Stimulated activated CD4-positive, alpha-beta T cell treated with anti-CD3 and anti-CD28 coated beads, TNF-alpha, amount 100 ng/mL, for 4 hours (primary cell): ENCODE results near the gene PYDC2.

Experiments
- DNase-seq, 3 experiments: peaks; one replicate each; pipeline ENCODE4 v3.0.0-alpha.2; 2020; ENCODE audit warnings: low read depth in 3 of 3

The PYDC2 gene

GRCh38 chr3:191461113-191461595 lies at the start of gene PYDC2:
Gene PYDC2, plus strand, starts transcription at chr3:191461163. Its CDS starts 0 bp downstream, at chr3:191461163.
- no peak for DNase-seq

DNA sequence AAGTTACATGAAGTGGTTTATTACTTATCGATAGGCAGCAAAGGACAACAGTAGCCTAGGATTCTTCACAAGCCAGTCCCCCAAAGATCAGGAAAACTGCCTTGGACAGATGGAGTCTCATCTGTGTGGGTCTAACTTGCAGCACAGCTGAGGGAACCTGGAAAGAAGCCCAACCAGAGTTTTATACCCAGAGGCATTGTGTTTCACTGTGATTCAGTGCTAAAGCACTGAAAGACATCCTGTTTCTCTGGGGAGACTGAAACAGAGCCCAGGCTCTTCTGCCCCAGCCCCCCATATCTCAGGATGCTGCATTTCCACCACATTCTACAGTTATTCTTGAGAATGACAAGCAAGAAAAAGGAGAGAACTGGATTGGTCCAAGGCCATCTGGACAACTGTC lies 48.2 kb upstream of the PYDC2 start:
- DNase-seq = no peak

- no peak for DNase-seq
Measured at GRCh38 chr3:191414286-191414685, 46.7 kb upstream of the PYDC2 start.

DNA sequence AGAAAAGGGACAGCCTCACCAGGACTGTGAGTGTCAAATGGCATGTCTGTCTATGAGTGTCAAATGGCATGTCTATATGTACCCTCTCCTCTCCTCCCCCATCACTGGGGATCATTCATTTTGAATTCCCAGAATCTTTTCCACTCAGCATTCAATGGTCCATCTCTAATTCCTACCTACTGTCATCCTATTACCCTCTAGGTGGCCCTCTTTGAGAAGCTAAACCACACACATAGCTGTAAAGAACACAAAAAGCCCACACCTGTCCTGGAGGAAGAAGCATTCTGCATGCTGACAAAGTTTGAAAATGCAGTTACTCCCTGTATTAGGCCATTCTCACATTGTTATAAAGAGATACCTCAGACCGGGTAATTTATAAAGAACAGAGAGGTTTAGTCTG lies 46.2 kb upstream of the PYDC2 start:
- DNase-seq = no peak

DNA sequence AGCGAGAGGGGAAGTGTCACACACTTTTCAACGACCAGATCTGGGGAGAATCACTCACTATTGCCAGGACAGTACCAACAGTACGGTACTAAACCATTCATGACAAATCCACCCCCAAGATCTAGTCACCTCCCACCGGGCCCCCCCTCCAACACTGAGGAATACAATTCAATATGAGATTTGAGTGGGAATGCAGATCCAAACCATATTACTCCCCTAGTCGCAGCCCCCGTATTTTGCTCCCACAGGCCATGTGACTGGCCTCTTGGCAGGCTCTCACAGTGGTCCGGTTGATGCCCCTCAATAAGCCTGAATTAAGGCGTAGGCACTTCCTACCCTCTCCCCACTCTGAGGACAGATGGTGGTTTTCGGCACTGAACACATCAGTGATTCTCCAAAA lies 45.4 kb upstream of the PYDC2 start:
- DNase-seq = no peak

DNA sequence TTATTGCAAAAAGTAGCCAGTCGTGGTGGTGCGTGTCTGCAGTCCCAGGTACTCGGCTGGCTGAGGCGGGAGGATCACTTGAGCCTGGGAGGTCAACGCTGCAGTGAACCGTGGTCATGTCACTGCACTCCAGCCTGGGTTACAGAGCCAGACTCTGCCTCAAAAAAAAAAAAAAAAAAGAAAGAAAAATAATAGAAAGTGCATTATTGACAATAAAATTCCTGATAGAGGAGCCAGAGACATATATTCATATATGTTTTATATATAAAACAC lies 43.6 kb upstream of the PYDC2 start:
- DNase-seq = no peak

GRCh38 chr3:191420771-191421170 lies 40.2 kb upstream of the PYDC2 start:
- DNase-seq = no peak

- DNase-seq = no peak
Measured at GRCh38 chr3:191424881-191425280, 36.1 kb upstream of the PYDC2 start.

DNA sequence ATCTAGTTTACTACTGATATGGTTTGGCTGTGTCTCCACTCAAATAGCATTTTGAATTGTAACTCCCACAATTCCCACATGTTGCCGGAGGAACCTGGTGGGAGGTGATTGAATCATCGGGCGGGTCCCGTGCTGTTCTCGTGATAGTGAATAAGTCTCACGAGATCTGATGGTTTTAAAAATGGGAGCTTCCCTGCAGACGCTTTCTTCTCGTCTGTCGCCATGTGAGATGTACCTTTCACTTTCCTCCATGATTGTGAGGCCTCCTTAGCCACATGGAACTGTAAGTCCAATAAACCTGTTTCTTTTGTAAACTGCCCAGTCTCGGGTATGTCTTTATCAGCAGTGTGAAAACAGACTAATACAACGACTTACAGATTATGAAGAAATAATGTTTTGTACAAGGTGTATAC lies 35.6 kb upstream of the PYDC2 start:
- DNase-seq = no peak

- DNase-seq = no peak
Measured at GRCh38 chr3:191426311-191426710, 34.7 kb upstream of the PYDC2 start.

DNA sequence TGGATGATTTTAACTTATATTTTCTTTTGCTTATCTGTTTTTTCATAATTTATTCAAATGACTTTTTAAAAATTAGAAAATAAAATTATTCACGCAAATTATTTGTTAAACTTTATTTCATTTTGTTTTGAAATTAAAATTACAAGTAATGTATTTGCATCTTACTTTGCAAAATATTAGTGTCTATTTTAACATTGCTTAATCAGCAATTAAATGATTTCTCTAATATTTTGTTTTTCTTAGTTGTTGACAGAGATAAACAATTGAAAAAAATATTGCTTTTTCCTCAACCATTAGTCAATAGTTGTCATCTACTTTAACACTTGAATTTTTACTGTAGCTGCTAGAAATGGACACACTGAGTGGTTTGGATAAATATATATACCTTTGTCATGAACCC lies 32.8 kb upstream of the PYDC2 start:
- no peak for DNase-seq

DNA sequence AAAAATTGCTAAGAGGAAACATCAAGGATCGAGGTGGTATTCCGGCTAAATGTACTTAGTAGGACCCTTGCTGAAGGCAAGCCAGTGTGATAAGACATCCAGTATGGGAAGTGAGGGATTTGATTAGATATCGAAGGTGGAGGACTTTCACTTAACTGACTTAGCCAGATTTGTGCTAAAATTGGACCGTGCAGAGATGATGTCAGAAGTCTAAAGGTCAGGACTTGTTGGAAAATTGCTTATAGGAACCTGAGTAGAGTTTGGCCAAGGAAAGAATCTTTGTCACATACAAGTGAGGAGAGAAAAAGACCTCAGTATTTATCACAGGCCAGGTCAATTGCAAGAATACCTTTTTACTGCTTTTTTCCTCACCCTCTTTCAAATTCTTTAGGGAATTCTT lies 30.9 kb upstream of the PYDC2 start:
- no peak for DNase-seq

DNA sequence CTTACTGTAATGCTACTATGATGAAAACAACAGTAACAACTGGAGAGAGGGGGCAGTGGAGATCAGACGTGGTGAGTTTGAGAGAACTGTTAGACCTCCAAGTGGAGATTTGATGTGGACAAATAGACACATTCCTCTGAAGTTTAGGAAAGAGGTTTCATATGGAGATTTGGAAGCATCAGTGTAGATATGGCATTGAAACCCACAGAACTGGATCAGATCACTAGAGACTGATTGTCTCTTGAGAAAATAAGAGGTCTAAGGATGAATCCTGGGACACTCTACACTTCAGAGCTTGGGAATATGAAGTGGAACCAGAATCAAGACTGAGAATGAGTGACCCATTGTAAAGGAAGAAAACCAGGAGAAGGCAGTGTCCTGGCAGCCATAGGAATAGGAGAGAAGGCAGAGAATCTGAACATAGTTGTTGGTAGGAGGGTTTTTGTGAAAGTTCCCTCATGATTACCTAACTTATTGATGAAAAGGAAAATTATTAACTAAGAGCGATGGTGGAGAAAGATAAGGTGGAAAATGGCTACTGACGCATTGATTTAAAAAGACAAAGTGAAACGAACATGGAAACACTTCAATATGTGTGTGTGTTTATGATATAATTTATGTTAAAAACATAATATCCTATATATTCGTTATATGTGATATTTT lies 29.7 kb upstream of the PYDC2 start:
- no peak for DNase-seq

DNA sequence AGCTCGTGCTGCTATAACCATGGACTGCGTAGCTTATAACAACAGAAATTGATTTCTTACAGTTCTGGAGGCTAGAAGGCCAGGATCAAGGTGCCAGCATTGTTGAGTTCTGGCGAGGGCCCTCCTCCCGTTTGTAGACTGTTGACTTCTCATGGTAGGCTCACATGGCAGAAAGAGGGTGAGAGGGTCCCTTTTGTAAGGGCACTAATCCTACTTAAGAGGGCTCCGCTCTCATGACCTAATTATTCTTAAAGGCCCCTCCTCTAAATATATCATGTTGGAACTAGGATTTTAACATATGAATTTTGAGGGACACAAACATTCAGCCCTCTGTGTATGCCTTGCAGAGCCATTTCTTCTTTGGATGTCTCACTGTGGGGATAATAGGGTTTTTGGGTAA lies 28.8 kb upstream of the PYDC2 start:
- DNase-seq = no peak

GRCh38 chr3:191434024-191434423 lies 26.9 kb upstream of the PYDC2 start:
- DNase-seq = no peak

DNA sequence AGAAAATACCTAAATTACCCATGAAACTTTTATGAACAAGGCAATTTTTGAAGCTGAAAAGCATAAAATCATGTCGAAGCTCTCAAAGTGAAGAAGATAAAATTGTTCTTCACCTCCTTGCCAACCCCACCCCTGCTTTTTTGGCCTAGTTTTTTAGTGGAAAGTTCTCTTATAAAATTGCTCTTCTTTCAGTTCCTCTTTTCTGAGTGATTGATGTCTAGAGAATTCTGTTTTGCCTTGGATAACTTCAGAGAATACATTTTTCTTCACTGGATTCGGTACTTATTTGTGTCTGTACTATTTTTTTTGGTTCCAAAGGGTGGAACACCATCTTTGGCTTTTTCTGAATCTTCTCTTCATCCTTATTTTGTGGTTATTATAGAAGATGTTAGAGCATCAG lies 25.0 kb upstream of the PYDC2 start:
- no peak for DNase-seq

- DNase-seq = no peak
Measured at GRCh38 chr3:191438150-191438814, 22.7 kb upstream of the PYDC2 start.

DNA sequence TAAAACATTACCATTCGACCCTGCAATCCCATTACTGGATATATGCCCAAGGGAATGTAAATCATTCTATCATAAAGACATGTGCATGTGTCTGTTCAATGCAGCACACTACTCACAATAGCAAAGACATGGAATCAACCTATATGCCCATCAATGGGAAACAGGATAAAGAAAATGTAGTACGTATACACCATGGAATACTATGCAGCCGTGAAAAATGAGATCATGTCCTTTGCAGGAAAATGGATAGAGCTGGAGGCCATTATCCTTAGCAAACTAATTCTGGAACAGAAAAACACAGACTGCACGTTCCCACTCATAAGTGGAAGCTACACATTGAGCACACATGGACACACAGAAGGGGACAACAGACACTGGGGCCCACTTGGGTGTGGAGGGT lies 20.4 kb upstream of the PYDC2 start:
- DNase-seq = no peak

- DNase-seq = no peak
Measured at GRCh38 chr3:191441687-191442086, 19.3 kb upstream of the PYDC2 start.

GRCh38 chr3:191444569-191444968 lies 16.4 kb upstream of the PYDC2 start:
- no peak for DNase-seq

GRCh38 chr3:191449256-191449655 lies 11.7 kb upstream of the PYDC2 start:
- no peak for DNase-seq

DNA sequence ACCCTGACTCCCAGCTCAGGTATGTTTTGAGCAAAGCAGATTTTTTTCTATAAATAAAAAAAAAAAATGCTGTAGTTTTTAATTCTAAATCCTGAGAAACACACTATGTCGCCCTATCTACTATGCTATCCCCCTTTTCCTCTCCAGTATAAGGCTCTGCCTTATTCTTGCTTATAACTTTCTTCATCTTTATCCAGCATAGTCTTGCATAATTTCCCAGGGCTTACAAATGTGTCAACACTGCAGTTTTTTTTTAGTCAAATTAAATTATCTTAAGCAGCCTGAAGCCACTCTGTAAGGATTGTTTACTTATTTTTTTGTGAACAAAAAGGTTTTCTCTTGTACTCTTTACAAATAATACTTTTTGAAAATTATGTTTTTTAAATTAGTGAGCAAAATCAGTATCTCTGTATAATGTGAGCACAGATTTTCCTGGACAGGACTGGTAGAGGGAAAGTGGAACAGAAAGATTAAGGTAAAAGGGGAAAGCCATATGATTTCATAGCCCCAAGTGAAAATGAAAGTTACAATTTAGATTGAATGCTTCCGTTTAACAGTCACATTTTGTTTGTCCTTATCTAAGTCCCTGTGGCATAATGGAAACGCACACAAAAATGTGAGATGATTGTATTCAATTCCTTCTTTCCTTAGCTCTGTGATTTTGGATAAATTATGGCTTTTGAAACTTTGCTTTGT lies 5.6 kb upstream of the PYDC2 start:
- no peak for DNase-seq

- no peak for DNase-seq
Measured at GRCh38 chr3:191460360-191460759, 603 bp upstream of the PYDC2 start.
